OCI-LY3 (cell line): ENCODE results near the gene ANKFN1.

ENCODE experiments used
- CTCF ChIP-seq: fragments of 200-600, 300-600 bp; sonication (generic); IDR thresholded peaks from 2 replicates; pipeline ENCODE4 v1.5.1; 2014; ENCODE audit warnings: antibody characterized with exemption, low read length, low read depth
- EZH2phosphoT487 ChIP-seq: fragments of 200-600 bp; shearing (Covaris generic); IDR thresholded peaks from 2 replicates; pipeline ENCODE4 v1.6.1; 2018; ENCODE audit warnings: antibody characterized with exemption, mixed run types, low read depth

- TF ChIP-seq CTCF (no peak), EZH2phosphoT487 (no peak)
These were observed 404.8 kb downstream of the ANKFN1 start for GRCh38 chr17:56558088-56558487.
